Smooth muscle cell (in vitro differentiated cells): ENCODE results near the gene ASB15. TPM values are rescaled to one million over a fixed set of nuclear protein-coding genes. Genes with fewer than 3 reads are reported as not detected.

Experiments used
- DNase-seq: peaks from one replicate; lab custom pipeline; 2025; ENCODE audit not compliant: unreplicated experiment; lab: John Stamatoyannopoulos, UW
- H2AFZ ChIP-seq: fragments of 200-600 bp; sonication (generic); 2 replicates; pipeline ENCODE4 v1.6.0; 2016; ENCODE audit warnings: antibody characterized with exemption, low read depth, mild to moderate bottlenecking
- H3F3A ChIP-seq: fragments of 200-600 bp; sonication (generic); 2 replicates; pipeline ENCODE4 v1.6.0; 2017; ENCODE audit warnings: antibody characterized with exemption, low read depth
- H3K27ac ChIP-seq: fragments of 200-600 bp; sonication (generic); 2 replicates; pipeline ENCODE4 v1.5.1; 2016; ENCODE audit warnings: low read depth, mild to moderate bottlenecking
- H3K27me3 ChIP-seq: fragments of 200-600 bp; sonication (generic); 2 replicates; pipeline ENCODE4 v1.6.1; 2016; ENCODE audit warnings: low read depth, mild to moderate bottlenecking
- H3K36me3 ChIP-seq: fragments of 200-600 bp; sonication (generic); 2 replicates; pipeline ENCODE4 v1.5.1; 2016; ENCODE audit warnings: low read depth
- H3K4me1 ChIP-seq: fragments of 200-600 bp; sonication (generic); 2 replicates; pipeline ENCODE4 v1.5.1; 2016; ENCODE audit warnings: low read depth
- H3K4me2 ChIP-seq: fragments of 200-600 bp; sonication (generic); 2 replicates; pipeline ENCODE4 v1.6.0; 2016; ENCODE audit warnings: mild to moderate bottlenecking
- H3K4me3 ChIP-seq: fragments of 200-600 bp; sonication (generic); 2 replicates; pipeline ENCODE4 v1.5.1; 2016; ENCODE audit warnings: mild to moderate bottlenecking
- H3K79me2 ChIP-seq: fragments of 200-600 bp; sonication (generic); 2 replicates; pipeline ENCODE4 v1.6.0; 2016; ENCODE audit warnings: low read depth, mild to moderate bottlenecking
- H3K9ac ChIP-seq: fragments of 200-600 bp; sonication (generic); 2 replicates; pipeline ENCODE4 v1.6.0; 2016; ENCODE audit warnings: low read depth
- H3K9me3 ChIP-seq: fragments of 200-600 bp; sonication (generic); replicated peaks from 2 replicates; pipeline ENCODE4 v1.5.1; 2016; ENCODE audit warnings: low read depth
- H4K20me1 ChIP-seq: fragments of 200-600 bp; sonication (generic); 2 replicates; pipeline ENCODE4 v1.6.0; 2016; ENCODE audit warnings: low read depth
- CTCF ChIP-seq: fragments of 200-600 bp; sonication (generic); IDR thresholded peaks from 2 replicates; pipeline ENCODE4 v1.5.1; 2017; ENCODE audit warnings: borderline replicate concordance, mild to moderate bottlenecking, antibody characterized with exemption; ENCODE audit not compliant: insufficient read depth, poor library complexity, severe bottlenecking
- WGBS: methylation state at CpG from one replicate; pipeline ENCODE4 v1.1.7; 2016; ENCODE audit warnings: low lambda C conversion rate; 5-methylcytosine and 5-hydroxymethylcytosine counted together
- polyA plus RNA-seq: library from polyadenylated mRNA; unstranded; fragments of >200 nt; fragmentation: Nextera tagmentation; extraction: Ambion mirVana; gene quantifications from 2 replicates; pipeline ENCODE4 v1.2.1, GENCODE V29; 2016
- total RNA-seq: library from RNA; depleted of rRNA; stranded (reverse); fragments of >200 nt; gene quantifications from 2 replicates; pipeline ENCODE4 v1.2.3, GENCODE V29; 2014

The ASB15 gene
- total and polyA plus RNA-seq, 2 experiments from 2014 or later, result 0.07 TPM; not detected in 1

DNA sequence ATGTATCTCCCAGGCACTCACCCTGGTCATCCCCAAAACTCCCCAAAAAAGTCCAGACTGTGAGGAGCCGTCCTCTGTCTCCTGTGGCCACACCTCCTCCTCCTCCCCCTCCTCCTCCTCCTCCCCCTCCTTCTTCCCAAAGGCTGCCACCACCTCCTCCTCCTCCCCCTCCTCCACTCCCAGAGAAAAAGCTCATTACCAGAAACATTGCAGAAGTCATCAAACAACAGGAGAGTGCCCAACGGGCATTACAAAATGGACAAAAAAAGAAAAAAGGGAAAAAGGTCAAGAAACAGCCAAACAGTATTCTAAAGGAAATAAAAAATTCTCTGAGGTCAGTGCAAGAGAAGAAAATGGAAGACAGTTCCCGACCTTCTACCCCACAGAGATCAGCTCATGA is 61.1 kb downstream of the ASB15 start:
- H3K4me3 ChIP-seq, result no peak overlapping the region
- no peaks in the 10 kb centered on the region for H3K27me3 ChIP-seq
- no peak overlapping the region for H3K4me2 ChIP-seq
- no peak overlapping the region for H3K27ac ChIP-seq
- H3F3A ChIP-seq, result no peaks in the 10 kb centered on the region
- no peak for TF ChIP-seq CTCF
- H3K9ac ChIP-seq, result no peak overlapping the region
- no peak overlapping the region for H2AFZ ChIP-seq
- no peak for DNase-seq
- no peaks in the 10 kb centered on the region for H3K36me3 ChIP-seq
- WGBS, result 90% methylated on average over 3 of the region's 3 CpGs
- H3K9me3 ChIP-seq, result no peaks in the 10 kb centered on the region
- H3K4me1 ChIP-seq, result no peaks in the 10 kb centered on the region
- no peaks in the 10 kb centered on the region for H3K79me2 ChIP-seq
- H4K20me1 ChIP-seq, result no peaks in the 10 kb centered on the region

- Histone ChIP-seq H3K9ac (no peak overlapping the region), H3F3A (no peaks in the 10 kb centered on the region), H3K27ac (no peak overlapping the region), H3K4me3 (no peak overlapping the region), H2AFZ (no peak overlapping the region), H4K20me1 (no peaks in the 10 kb centered on the region), H3K9me3 (no peaks in the 10 kb centered on the region), H3K27me3 (no peaks in the 10 kb centered on the region), H3K79me2 (no peaks in the 10 kb centered on the region), H3K36me3 (no peaks in the 10 kb centered on the region), H3K4me2 (no peak overlapping the region), H3K4me1 (no peaks in the 10 kb centered on the region)
- WGBS, result 98% methylated on average over 6 of the region's 6 CpGs
- DNase-seq, result no peak
- TF ChIP-seq CTCF, result no peak
Measured at GRCh38 chr7:123663200-123663599, 61.6 kb downstream of the ASB15 start.

DNA sequence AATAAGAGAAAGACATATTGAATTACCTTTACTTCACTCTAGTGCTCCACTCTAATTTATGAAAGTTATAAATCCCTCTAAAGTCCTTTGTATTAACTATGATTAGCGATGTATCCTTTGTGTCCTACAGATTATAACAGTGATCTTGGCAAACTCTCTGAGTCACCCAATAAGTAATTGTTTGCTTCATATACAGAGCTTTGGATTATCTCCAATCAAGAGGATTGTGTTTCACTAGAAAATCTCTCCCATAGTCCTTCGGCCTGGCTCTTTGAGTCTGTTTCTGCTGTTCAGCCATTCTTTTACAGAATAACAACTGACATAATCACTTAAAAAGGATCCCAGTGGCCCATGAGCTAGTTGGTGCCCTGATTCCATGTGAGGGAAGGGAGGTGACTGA is 63.5 kb downstream of the ASB15 start:
- Histone ChIP-seq H4K20me1 (no peaks in the 10 kb centered on the region), H3K9ac (no peak overlapping the region), H3K36me3 (no peaks in the 10 kb centered on the region), H3K9me3 (no peaks in the 10 kb centered on the region), H3K79me2 (no peaks in the 10 kb centered on the region), H3K4me2 (no peak overlapping the region), H2AFZ (no peak overlapping the region), H3F3A (no peaks in the 10 kb centered on the region), H3K27ac (no peak overlapping the region), H3K4me1 (no peaks in the 10 kb centered on the region), H3K4me3 (no peak overlapping the region), H3K27me3 (no peaks in the 10 kb centered on the region)
- DNase-seq, result no peak
- WGBS, result 91% methylated on average over 2 of the region's 2 CpGs
- TF ChIP-seq CTCF, result no peak

DNA sequence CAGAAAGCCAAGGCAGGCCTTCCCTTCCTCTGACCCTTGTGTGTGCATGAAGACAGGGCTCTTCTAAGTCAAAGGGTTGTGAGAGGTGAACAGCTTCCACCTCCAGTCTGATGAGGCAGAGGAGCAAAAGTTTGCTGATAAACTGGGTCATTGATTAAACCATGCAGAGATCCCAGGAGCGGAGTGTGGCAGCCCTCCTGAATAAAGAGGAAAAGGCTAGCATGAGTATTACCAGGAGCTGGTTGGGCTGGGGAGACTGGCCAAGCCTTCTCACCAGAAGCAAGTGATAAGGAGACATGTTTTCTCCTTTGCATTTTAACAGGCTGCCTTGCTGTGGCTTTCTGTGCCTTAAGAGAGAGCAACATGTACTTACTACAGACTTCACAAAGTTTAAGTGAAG is 64.3 kb downstream of the ASB15 start:
- H3K9ac ChIP-seq, result no peak overlapping the region
- H3K27ac ChIP-seq, result no peak overlapping the region
- H3K36me3 ChIP-seq, result no peaks in the 10 kb centered on the region
- no peak for TF ChIP-seq CTCF
- H3F3A ChIP-seq, result no peaks in the 10 kb centered on the region
- no peak overlapping the region for H2AFZ ChIP-seq
- H3K9me3 ChIP-seq, result no peaks in the 10 kb centered on the region
- no peaks in the 10 kb centered on the region for H3K27me3 ChIP-seq
- no peak for DNase-seq
- WGBS, result 63% methylated on average over 1 of the region's 1 CpG
- H3K4me1 ChIP-seq, result no peaks in the 10 kb centered on the region
- no peaks in the 10 kb centered on the region for H3K79me2 ChIP-seq
- H3K4me3 ChIP-seq, result no peak overlapping the region
- H4K20me1 ChIP-seq, result no peaks in the 10 kb centered on the region
- H3K4me2 ChIP-seq, result no peak overlapping the region
